ENCODE measurements around the gene RASGRP4.
A peak's percentile ranks its signal among the peaks of the same experiment; 100 is the strongest.
"Not testable (repeated sequence)": the region's sequence is repeated elsewhere in the genome, so short reads cannot be mapped to it uniquely, and the experiment has no call there.

Gene RASGRP4

GRCh38 chr19:38412961-38413360 lies 13.1 kb downstream of the RASGRP4 start:
- no peak for DNase-seq

- DNase-seq, result no peak
Measured at GRCh38 chr19:38412491-38412890, 13.5 kb downstream of the RASGRP4 start.

- not testable (repeated sequence) for DNase-seq
Measured at GRCh38 chr19:38411898-38412297, 14.1 kb downstream of the RASGRP4 start.

- no peak for DNase-seq
Measured at GRCh38 chr19:38411041-38411712, 14.8 kb downstream of the RASGRP4 start.

GRCh38 chr19:38410407-38410806 lies 15.6 kb downstream of the RASGRP4 start:
- DNase-seq, result not testable (repeated sequence)

- DNase-seq, result no peak
Measured at GRCh38 chr19:38409631-38410133, 16.3 kb downstream of the RASGRP4 start.

- DNase-seq, result no peak
Measured at GRCh38 chr19:38405276-38405675, 20.7 kb downstream of the RASGRP4 start.

GRCh38 chr19:38404858-38405257 lies 21.2 kb downstream of the RASGRP4 start:
- no peak for DNase-seq

GRCh38 chr19:38402967-38403674 lies 22.9 kb downstream of the RASGRP4 start, which contains the start of gene FAM98C:
TSS of gene FAM98C (plus strand) at chr19:38403093. CDS start at chr19:38403154, 61 bp downstream.
- DNase-seq, result peak; percentile 97

- DNase-seq, result no peak
Measured at GRCh38 chr19:38402623-38402966, 23.4 kb downstream of the RASGRP4 start.

GRCh38 chr19:38401148-38401547 lies 24.9 kb downstream of the RASGRP4 start:
- no peak for DNase-seq

GRCh38 chr19:38400361-38400760 lies 25.7 kb downstream of the RASGRP4 start:
- no peak for DNase-seq

- DNase-seq, result no peak
Measured at GRCh38 chr19:38399537-38399936, 26.5 kb downstream of the RASGRP4 start.

- DNase-seq, result no peak
Measured at GRCh38 chr19:38399081-38399480, 26.9 kb downstream of the RASGRP4 start.

GRCh38 chr19:38395381-38396114 lies 30.5 kb downstream of the RASGRP4 start:
- no peak for DNase-seq

- DNase-seq, result no peak
Measured at GRCh38 chr19:38394488-38394887, 31.5 kb downstream of the RASGRP4 start.

- DNase-seq, result no peak
Measured at GRCh38 chr19:38392707-38393308, 33.2 kb downstream of the RASGRP4 start.

GRCh38 chr19:38391911-38392464 lies 34.0 kb downstream of the RASGRP4 start:
- no peak for DNase-seq

GRCh38 chr19:38389957-38390924 lies 35.8 kb downstream of the RASGRP4 start:
- no peak for DNase-seq

- DNase-seq, result peak; percentile 2
Measured at GRCh38 chr19:38389101-38389925, 36.7 kb downstream of the RASGRP4 start.

All from midbrain (tissue), 1 donor.